HCT116 (cell line): Measurements from ENCODE around the gene GABARAP. TPM values are rescaled to one million over a fixed set of nuclear protein-coding genes. Genes with fewer than 3 reads are reported as not detected.

ENCODE experiments used
- ATAC-seq: fragments of 200-7000 bp; cut with Tn5 transposase; 2 replicates; pipeline ENCODE4 v1.9.1; 2020; ENCODE audit warnings: mild to moderate bottlenecking, moderate library complexity
- BruUV-seq: library from RNA; stranded (reverse); fragments of 400-500 nt; replicated peaks from 2 replicates; lab custom pipeline; 2021; lab: Mats Ljungman, UMichigan
- CTCF ChIA-PET: fragments of 300-600 bp; sonication (Branson Sonifier 250); formaldehyde crosslinking; loops from one replicate; lab custom pipeline; 2021; ENCODE audit warnings: antibody characterized with exemption; lab: Charles Lee
- POLR2A ChIA-PET: fragments of 300-600, 350-600 bp; sonication (Branson Sonifier 250); formaldehyde crosslinking; loops from one replicate; lab custom pipeline; 2021; ENCODE audit warnings: antibody characterized with exemption; lab: Charles Lee
- RAD21 ChIA-PET, 2 experiments: fragments of 300-600 bp; sonication (Branson Sonifier 250); formaldehyde crosslinking; loops; one replicate each; lab custom pipeline; 2023; ENCODE audit warnings: low total read pairs in 2 of 2; ENCODE audit not compliant: uncharacterized antibody in 2 of 2, unreplicated experiment in 2 of 2, low non-redundant PET in 1 of 2; lab: Charles Lee
- DNase-seq: peaks from one replicate; pipeline ENCODE4 v3.0.0-alpha.2; 2010; ENCODE audit warnings: low read depth, low spot score
- H2AFZ ChIP-seq: fragments of 200-600 bp; shearing (Covaris generic), sonication (generic); 2 replicates; pipeline ENCODE4 v1.6.1; 2017; ENCODE audit warnings: low read depth, mixed run types, mixed read lengths, antibody characterized with exemption, low read length; ENCODE audit not compliant: poor library complexity, severe bottlenecking
- H3K27ac ChIP-seq: 2 replicates; pipeline ENCODE4 v1.5.1; 2012; ENCODE audit warnings: low read depth, low read length
- H3K27me3 ChIP-seq: fragments of 200-600 bp; sonication (generic); 2 replicates; pipeline ENCODE4 v1.6.1; 2016; ENCODE audit warnings: mixed run types, low read length, mixed read lengths; ENCODE audit not compliant: insufficient read depth
- H3K36me3 ChIP-seq, 2 experiments: fragments of 200-500 bp in 1 of 2; fragments of 200-600 bp in 1 of 2; sonication (Bioruptor generic) in 1 of 2; sonication (generic) in 1 of 2; 2 replicates each; pipeline versions ENCODE4 v1.5.1 to v1.6.1; 2014 to 2016; ENCODE audit warnings: low read length in 2 of 2, inconsistent platforms in 1 of 2, mixed read lengths in 1 of 2, mixed run types in 1 of 2; ENCODE audit not compliant: insufficient read depth in 2 of 2, control insufficient read depth in 1 of 2
- H3K4me1 ChIP-seq, 2 experiments: fragments of 200-600 bp in 1 of 2; sonication (generic) in 1 of 2; 2 replicates each; pipeline versions ENCODE4 v1.5.1 to v1.6.1; 2012 to 2017; ENCODE audit warnings: low read length in 2 of 2, inconsistent platforms in 1 of 2, mild to moderate bottlenecking in 1 of 2, mixed read lengths in 1 of 2, mixed run types in 1 of 2, moderate library complexity in 1 of 2; ENCODE audit not compliant: insufficient read depth in 2 of 2, control insufficient read depth in 1 of 2
- H3K4me2 ChIP-seq: fragments of 200-600 bp; sonication (generic); 2 replicates; pipeline ENCODE4 v1.6.1; 2017; ENCODE audit warnings: mixed run types, low read length, mixed read lengths
- H3K4me3 ChIP-seq, 2 experiments: fragments of 200-600 bp in 1 of 2; sonication (generic) in 1 of 2; replicated peaks in 1 of 2; 2 replicates each; pipeline ENCODE4 v1.5.1; 2011 to 2016; ENCODE audit warnings: low read length in 2 of 2, control low read depth in 1 of 2, low read depth in 1 of 2, mild to moderate bottlenecking in 1 of 2, mixed read lengths in 1 of 2, mixed run types in 1 of 2
- H3K79me2 ChIP-seq: fragments of 200-600 bp; sonication (generic); 2 replicates; pipeline ENCODE4 v1.6.1; 2017; ENCODE audit warnings: mild to moderate bottlenecking, mixed run types, low read length, moderate library complexity, mixed read lengths; ENCODE audit not compliant: insufficient read depth
- H3K9ac ChIP-seq: fragments of 200-600 bp; sonication (generic); 2 replicates; pipeline ENCODE4 v1.6.1; 2016; ENCODE audit warnings: low read length, mixed read lengths
- H3K9me2 ChIP-seq: fragments of 200-600 bp; sonication (generic), shearing (Covaris generic); 2 replicates; pipeline ENCODE4 v1.6.1; 2017; ENCODE audit warnings: mixed run types, mild to moderate bottlenecking, moderate library complexity; ENCODE audit not compliant: insufficient read depth
- H3K9me3 ChIP-seq, 2 experiments: fragments of 200-500 bp in 1 of 2; fragments of 200-600 bp in 1 of 2; sonication (Bioruptor generic) in 1 of 2; sonication (generic) in 1 of 2; 2 replicates each; pipeline ENCODE4 v1.6.1; 2014 to 2017; ENCODE audit warnings: low read length in 2 of 2, mixed read lengths in 2 of 2, inconsistent platforms in 1 of 2, low read depth in 1 of 2, mild to moderate bottlenecking in 1 of 2, mixed run types in 1 of 2, moderate library complexity in 1 of 2; ENCODE audit not compliant: control insufficient read depth in 1 of 2, insufficient read depth in 1 of 2
- H4K20me1 ChIP-seq: fragments of 200-600 bp; sonication (generic), shearing (Covaris generic); 2 replicates; pipeline ENCODE4 v1.6.1; 2017; ENCODE audit warnings: mixed run types, mild to moderate bottlenecking, moderate library complexity; ENCODE audit not compliant: insufficient read depth
- CBX3 ChIP-seq: IDR thresholded peaks from 2 replicates; pipeline ENCODE4 v1.6.1; 2012; ENCODE audit warnings: low read depth
- ELF1 ChIP-seq: IDR thresholded peaks from 2 replicates; pipeline ENCODE4 v1.6.1; 2012; ENCODE audit warnings: low read depth, borderline replicate concordance
- FOSL1 ChIP-seq: IDR thresholded peaks from 2 replicates; pipeline ENCODE4 v1.6.1; 2012; ENCODE audit warnings: low read depth
- JUND ChIP-seq: IDR thresholded peaks from 2 replicates; pipeline ENCODE4 v1.6.1; 2012
- POLR2AphosphoS5 ChIP-seq: IDR thresholded peaks from 2 replicates; pipeline ENCODE4 v1.6.1; 2011; ENCODE audit warnings: mild to moderate bottlenecking, low read depth, low read length, moderate library complexity
- RAD21 ChIP-seq: IDR thresholded peaks from 2 replicates; pipeline ENCODE4 v1.6.1; 2012; ENCODE audit warnings: low read depth, mild to moderate bottlenecking
- SIN3A ChIP-seq: IDR thresholded peaks from 2 replicates; pipeline ENCODE4 v1.6.1; 2012; ENCODE audit warnings: low read depth
- SP1 ChIP-seq: IDR thresholded peaks from 2 replicates; pipeline ENCODE4 v1.6.1; 2012; ENCODE audit warnings: low read depth
- SRF ChIP-seq: IDR thresholded peaks from 2 replicates; pipeline ENCODE4 v1.6.1; 2012; ENCODE audit warnings: low read depth
- ZFX ChIP-seq: fragments of 450-650 bp; IDR thresholded peaks from 2 replicates; pipeline ENCODE4 v1.6.1; 2017
- ZNF274 ChIP-seq: fragments of 200-500 bp; sonication (Bioruptor generic); IDR thresholded peaks from 2 replicates; pipeline ENCODE4 v1.6.1; 2014; ENCODE audit warnings: mild to moderate bottlenecking, low read depth, low read length, inconsistent platforms
- intact Hi-C: fragments of 100-400 bp; cut with micrococcal nuclease; formaldehyde crosslinking; loops from 2 replicates; pipeline ENCODE4 v1.10.0; 2022
- total RNA-seq: library from RNA; stranded (reverse); gene quantifications from one replicate; pipeline ENCODE4 v1.2.1, GENCODE V29; 2021; ENCODE audit not compliant: unreplicated experiment
- TF ChIP-seq, protein P1 (sequence below): IDR thresholded peaks from 2 replicates; pipeline ENCODE4 v1.6.1; 2012

The GABARAP gene
- total RNA-seq, 1 experiment from 2014 or later = 287 TPM

- DNase-seq (no peak), ATAC-seq (no peak)
- no peaks in the 10 kb centered on the region for H3K9me3 ChIP-seq
- ChIA-PET POLR2A (interaction anchor here (0.6 kb wide), 1 partner anchor 15 kb away, joined by 3 read pairs; no protein-coding TSS in a partner anchor), CTCF (interaction anchor here (2.7 kb wide), 1 partner anchor 171 kb away, joined by 19 read pairs; no protein-coding TSS in a partner anchor), RAD21 (no interaction called here)
- peak overlapping the region; percentile 41 to 50 for H3K4me3 ChIP-seq
- H3K36me3 ChIP-seq = peaks cover under 1 to 5% of the 10 kb centered on the region in 2 experiments; a peak in 3 of 4 replicates
- H3K79me2 ChIP-seq = peaks cover 17% of the 10 kb centered on the region
- no peaks in the 10 kb centered on the region for H3K9me2 ChIP-seq
- peaks cover 14 to 68% of the 10 kb centered on the region in 2 experiments; a peak in 3 of 4 replicates for H3K4me1 ChIP-seq
- no peaks in the 10 kb centered on the region for H3K27me3 ChIP-seq
- peak overlapping the region; percentile 64 for H3K4me2 ChIP-seq
- H2AFZ ChIP-seq = no peak overlapping the region
- intact Hi-C loops = no loop called here
- TSS peak; percentile 19 for BruUV-seq
- H3K9ac ChIP-seq = peak overlapping the region; percentile 18
- TF ChIP-seq ZNF274 = no peak
- H3K27ac ChIP-seq = no peak overlapping the region
- H4K20me1 ChIP-seq = no peaks in the 10 kb centered on the region
Observed at GRCh38 chr17:7216242-7217112, 25.8 kb downstream of the GABARAP start.

- Histone ChIP-seq H3K4me3 (no peak overlapping the region), H3K9ac (no peak overlapping the region), H3K4me1 (peaks cover 12 to 60% of the 10 kb centered on the region in 2 experiments; a peak in 3 of 4 replicates), H3K27me3 (no peaks in the 10 kb centered on the region), H3K36me3 (no peaks in the 10 kb centered on the region), H2AFZ (no peak overlapping the region), H4K20me1 (no peaks in the 10 kb centered on the region), H3K27ac (peak overlapping the region; percentile 43), H3K4me2 (peak overlapping the region; percentile 68), H3K79me2 (peaks cover 10% of the 10 kb centered on the region), H3K9me3 (no peaks in the 10 kb centered on the region), H3K9me2 (no peaks in the 10 kb centered on the region)
- BruUV-seq = no TSS peak
- POLR2A ChIA-PET = interaction anchor here (0.6 kb wide), 1 partner anchor 14 kb away, joined by 3 read pairs; no protein-coding TSS in a partner anchor
- intact Hi-C loops = no loop called here
- TF ChIP-seq RAD21 (no peak), SIN3A (no peak), ELF1 (no peak), ZNF274 (no peak), FOSL1 (no peak), CBX3 (no peak), SP1 (no peak), SRF (no peak), ZFX (no peak), JUND (no peak), POLR2AphosphoS5 (no peak)
- TF ChIP-seq, protein P1, sequence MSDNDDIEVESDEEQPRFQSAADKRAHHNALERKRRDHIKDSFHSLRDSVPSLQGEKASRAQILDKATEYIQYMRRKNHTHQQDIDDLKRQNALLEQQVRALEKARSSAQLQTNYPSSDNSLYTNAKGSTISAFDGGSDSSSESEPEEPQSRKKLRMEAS = no peak
- ATAC-seq = no peak
- no peak for DNase-seq
- RAD21 ChIA-PET = no interaction called here
- CTCF ChIA-PET = interaction anchor here (2.7 kb wide), 1 partner anchor 170 kb away, joined by 19 read pairs; no protein-coding TSS in a partner anchor
Observed at GRCh38 chr17:7215652-7216180, 26.5 kb downstream of the GABARAP start.
